Measurements from ENCODE around the gene DBH.
"Not testable (repeated sequence)": the region's sequence is repeated elsewhere in the genome, so short reads cannot be mapped to it uniquely, and the experiment has no call there.

DBH gene

DNA sequence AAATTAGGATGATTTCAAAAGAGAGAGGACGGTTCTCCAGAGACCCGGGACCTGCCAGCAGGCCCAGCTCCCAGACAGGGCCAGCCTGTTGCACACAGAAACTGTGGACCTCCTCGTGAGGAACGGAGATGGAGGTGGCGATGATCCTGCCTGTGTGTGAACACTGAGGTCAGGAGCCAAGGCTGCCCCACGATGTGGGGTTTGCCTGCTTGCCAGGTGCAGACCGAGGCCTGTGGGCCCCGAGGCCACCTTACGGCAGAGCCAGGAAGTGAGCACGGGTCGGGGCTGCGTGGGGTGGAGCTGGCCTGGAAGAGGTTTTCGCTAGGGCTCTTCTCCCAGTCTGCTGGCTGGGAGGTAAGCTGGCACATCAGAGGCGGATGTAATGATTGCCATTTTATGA is 31.3 kb upstream of the DBH start:
- no peak for DNase-seq

DNA sequence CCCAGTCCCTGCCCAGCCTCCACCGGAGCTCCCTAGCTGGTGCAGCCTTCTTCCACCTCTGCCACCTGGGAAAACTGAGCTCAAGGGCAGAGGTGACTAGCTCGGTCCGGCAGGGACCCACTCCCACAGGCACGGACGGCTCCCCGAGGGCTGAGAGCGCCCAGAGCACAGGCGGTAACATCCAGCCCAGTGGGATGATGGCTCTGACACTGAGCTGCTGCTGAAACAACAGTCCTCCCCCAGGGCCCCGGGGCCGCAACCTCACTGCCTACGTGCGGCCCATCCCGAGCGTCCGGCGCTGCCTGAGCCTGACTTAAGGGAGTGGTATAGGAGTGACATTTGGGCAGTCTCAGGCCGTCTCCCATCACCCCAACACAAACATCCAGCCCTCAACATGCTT is 30.7 kb upstream of the DBH start:
- DNase-seq, result no peak

DNA sequence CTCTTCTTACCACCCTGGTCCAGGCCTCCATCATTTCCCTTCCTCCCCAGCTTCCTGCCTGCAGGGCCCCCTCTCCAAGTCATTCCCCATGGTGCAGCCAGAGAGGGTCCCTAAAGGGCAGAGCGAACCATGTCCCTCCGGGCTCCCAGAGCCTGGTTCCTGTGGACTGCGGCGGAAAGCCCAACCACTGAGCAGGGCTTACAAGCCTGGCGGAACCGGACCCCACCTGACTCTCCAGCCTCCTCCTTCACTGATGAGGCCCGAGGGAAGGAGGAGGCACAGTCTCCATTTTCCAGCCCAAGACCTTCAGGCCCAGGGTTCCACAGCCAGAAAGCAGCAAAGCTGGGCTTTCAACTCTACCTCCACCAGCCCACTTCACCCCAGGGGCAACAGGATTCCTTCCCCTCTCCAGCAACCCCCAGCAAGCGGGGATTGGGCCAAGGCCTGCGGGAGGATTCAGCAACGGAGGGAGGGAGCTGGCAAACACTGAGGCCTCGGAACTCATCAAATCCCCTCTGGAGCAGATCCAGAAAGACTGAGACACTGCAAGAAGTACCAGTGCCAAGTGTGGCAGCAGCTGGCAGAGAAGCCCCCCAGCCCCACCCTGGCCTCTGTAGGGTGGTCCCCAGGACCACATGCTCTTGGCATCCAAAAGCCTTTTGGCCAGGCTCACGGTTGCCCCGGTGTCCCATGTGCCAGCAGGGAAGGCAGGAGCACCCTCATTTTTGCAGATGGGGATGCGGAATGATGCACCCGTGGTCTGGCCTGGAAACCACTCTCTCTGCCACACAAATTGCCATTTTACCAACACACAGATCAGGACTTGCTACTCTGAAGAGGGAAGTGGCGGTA is 30.1 kb upstream of the DBH start:
- no peak for DNase-seq

DNA sequence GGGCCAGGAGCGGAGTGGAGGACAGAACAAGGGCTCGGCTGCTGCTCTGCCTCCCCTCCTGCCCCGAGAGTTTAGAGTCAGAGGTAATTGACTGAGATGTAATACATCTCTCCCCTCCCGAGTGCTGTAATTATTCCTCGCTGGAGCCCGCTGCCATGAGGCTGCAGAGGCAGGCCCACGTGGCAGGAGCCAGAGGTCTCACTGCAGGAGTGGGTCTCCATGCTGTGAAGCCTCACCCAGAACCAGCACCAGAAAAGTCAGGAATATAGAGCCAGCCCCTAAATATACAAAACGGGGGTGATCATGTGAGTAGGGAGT is 29.5 kb upstream of the DBH start:
- DNase-seq, result no peak

DNA sequence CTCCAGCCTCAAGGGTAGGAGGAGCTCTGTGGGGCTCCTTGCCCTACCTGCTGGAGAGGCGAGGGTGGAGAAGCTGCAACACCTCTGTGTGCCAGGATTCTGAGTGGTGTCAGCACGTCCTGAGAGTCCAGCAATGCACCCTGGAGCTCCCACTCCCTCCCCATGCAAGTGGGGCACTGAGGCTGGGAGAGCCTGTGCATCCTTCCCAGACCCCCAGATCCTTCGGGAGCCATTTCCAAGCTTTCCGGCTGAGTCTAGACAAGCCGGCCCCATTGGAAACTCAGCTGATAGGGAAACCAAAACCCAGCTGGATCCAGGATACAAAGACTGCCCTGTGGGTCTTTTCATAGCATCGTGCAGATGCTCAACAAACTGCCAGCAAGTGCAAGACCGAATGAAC is 28.8 kb upstream of the DBH start:
- no peak for DNase-seq

DNA sequence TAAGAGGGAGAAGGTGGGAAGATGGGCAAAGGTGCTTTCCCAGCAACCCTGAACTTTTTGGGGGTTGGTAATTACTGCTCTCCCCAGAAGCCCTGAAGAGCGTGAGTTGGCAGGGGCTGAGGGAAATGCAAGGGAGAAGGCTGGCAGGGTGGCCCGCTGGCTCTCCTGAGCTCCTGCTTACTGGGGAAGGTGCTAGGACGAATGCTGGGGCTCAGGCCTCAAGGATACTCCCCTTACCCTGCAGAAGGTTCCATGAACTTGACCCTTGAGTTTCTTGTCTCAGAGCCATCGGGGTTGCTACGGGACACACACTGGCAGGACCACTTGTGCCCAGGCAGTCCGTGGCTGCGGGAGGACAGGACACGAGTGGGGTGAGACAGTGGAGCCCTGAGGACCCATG is 28.2 kb upstream of the DBH start:
- DNase-seq, result no peak

DNA sequence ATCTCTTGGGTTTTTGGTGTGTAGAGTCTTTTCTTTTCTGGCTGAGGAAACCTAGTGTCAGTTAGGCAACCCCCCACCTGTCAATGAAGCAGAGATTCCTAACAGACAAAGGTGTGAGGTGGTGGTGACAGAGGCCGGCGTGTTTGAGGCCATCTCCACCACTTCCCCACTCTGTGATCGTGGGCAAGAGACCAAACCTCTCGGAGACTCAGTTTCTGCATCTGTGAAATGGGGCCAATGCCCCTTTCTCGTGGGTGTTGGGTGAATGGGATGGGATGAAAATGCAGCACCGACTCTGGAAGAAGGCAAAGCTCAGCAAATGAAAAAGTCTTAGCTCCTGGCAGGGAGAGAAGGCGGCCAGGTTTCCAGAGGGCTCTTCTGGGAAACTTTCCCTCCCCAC is 27.8 kb upstream of the DBH start:
- DNase-seq, result no peak

DNA sequence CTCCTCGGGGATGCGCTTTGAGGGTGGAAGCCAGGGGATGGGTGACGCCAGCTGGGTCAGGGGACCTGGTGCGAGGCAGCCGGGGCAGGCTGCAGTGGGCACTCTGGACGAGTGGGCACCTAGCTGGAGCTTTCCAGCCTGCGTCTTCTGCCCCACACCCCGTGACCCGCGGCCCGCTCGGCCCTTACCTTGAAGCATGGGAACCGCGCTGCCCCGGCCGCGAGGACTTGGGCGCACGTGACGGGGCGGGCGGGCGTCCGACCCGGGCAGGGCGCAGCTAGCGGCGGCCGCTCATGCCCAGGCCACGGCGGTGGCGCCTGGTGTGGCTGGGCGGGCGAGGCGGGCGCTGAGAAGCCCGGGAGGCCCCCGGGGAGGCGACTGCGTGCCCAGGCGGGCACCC is 27.3 kb upstream of the DBH start:
- DNase-seq, result no peak

DNA sequence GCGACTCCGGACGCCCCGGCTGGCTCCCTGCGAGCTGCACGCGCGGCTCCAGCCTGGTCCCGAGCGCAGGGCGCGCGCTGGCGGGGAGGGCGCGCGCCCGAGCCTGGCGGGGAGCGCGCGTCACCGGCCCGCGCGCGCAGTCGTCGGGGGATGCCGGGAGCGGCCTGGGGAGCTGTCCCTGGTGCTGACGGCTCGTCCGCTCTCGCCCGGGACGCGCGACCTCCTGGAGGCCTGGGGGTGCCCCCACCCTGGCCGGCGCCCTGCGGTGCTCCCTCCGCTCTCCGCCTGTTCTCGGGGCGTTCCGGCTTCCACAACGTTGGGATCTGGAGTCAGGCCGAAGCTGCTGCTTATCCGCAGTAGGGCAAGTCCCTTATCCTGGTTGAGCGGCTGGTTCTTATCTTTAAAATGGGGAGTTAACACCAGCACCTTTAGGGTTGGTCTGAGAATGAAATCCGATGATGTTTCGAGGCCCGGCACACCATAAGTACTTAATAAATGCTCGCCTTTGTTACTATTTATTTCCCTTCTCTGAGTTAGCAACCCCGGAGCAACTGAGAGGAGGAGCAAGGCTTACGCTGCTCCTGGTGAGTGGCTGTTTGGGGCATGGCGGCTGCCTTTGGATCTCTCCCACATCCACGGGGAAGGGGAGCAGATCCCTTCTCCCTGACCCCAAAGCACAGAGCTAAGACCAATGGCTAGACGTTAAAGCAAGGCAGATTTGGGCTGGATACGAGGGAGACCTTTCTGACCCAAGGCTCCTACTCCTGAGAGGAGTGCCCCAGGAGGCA is 26.7 kb upstream of the DBH start, which contains the start of gene FAM163B:
Gene FAM163B (minus strand): TSS at position 79 of the 788 bp plus-strand sequence. CDS start 29,166 bp downstream, outside the sequence.
- peak in 3 of 4 experiments; percentile 21 to 47 (median 29) for DNase-seq

DNA sequence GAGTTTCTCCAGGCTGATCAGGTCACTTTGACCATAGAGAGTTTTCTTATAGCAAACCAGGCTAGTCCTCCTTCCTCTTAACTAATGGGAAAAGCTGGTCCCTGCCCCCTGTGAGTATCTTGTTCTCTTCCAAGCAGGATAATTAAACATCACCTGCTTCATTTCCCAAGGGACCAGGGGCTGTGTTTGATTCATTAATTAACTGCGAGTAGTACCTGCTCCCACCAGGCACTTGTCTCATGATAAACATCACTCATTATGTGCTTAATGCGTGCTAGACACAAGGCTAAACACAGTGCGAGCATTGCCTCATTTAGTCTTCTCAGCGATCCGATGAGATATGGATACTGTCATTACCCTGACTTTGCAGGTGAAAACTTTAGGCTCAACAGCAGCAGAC is 25.3 kb upstream of the DBH start:
- no peak for DNase-seq

DNA sequence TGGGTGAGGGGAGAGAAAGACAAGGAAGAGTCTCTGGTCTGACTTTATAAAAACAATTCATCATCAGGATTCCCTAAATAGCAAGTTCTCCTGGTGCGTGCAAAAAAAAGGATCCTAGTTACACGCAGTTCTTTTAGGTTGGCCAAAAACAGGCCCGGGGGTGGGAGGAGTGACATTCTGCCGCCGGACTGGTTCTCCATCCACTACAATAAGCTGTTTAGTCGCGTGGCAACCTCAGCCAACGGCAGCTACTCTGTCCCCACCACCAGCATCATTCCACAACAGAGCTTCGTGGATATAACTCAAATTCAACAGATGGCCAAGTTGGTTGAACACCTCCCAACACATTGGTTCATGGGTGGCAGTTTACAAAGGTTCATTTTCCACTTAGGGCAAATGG is 24.1 kb upstream of the DBH start:
- DNase-seq, result no peak

DNA sequence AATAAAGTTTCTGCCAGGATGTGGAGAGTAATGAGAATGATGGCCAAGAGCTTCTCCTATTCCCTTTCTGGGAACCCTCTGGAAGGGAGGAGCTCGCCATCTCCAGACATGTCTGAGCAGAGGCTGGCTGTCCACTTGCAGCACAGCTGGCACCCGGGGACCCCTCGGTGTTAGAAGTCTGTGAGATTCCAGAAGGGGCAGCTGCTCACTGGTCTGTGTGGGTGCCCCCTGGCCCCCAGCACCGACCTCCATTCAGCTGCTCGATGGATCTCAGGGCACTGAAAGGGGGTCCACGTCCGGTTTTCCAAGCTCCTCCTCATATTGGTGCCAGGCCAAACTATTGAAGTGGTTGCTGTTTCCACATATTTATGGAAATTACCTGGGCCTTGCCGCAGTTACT is 23.3 kb upstream of the DBH start:
- DNase-seq, result no peak

DNA sequence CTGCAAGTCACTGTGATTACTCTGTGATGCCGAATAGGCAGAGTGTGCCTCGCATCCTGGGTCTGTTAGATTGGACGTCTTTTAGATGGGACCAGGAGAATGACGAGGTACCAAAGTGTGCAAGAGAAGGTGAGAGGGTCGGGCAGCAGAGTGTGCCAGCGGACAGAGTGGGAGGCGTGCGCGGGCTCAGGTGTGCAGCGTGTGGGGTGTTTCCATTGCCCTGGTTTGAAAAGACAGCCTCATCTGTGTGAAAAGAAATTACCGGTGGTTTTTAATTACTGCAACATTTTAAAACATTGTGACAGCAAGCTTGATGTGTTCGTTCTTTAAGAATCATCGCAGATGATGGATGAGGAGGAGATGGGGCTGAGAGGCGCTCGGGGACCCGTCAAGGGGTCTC is 22.7 kb upstream of the DBH start:
- no peak for DNase-seq

DNA sequence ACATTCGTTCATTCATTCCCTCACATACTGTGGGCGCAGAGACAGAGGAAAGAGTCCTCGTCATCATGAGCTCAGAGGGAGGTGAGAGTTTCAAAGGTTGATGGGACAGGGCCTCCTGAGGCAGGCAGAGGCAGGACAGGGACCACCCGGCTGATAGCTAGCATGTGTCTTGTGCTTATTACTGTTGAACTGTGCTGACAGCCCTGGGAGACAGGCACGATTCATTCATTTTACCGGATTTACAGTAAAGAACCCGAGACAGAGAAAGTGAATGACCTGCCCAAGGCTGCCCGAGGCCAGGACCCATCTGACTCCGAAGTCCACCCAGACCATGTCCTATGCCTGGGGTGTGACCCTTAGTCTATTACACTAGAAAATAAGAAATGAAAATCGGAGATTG is 22.1 kb upstream of the DBH start:
- DNase-seq, result no peak

DNA sequence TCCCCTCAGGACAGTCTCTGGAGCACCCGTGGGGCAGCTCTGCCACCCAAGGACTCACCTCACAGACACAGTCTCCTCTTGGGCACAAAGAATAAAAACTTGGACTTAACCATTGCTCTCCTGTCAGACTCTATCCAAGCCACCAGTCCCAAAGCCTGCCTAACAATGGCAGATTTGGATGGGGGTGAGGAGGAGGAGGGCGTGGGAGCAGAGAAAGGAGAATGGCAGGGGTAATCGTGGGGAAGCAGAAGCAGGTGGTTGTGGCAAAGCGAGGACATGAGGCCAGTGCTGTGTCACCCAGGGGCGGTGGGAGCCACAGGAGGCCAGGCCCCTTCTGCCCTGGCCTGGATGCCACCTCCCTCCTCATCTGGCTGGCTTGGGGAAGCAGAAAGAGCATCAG is 21.5 kb upstream of the DBH start:
- no peak for DNase-seq

DNA sequence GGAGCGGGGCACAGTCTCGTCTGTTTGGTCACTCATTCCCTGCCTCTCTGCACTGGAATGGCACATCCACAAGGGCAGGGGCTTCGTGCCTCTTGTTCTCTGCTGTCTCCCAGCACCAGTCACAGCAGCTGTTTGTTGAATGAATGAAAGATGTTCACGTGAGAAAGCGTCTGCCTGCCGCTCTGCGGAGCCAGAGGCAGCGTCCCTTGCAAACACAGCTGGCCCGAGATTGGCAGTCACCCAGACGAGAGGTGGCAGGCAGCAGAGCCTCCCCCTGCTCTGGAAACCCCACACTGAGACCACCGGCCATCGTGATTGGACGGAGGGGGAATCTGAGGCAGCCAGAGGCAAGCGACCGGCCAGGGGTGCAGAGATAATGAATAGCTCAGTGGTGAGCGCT is 21.0 kb upstream of the DBH start:
- no peak for DNase-seq

DNA sequence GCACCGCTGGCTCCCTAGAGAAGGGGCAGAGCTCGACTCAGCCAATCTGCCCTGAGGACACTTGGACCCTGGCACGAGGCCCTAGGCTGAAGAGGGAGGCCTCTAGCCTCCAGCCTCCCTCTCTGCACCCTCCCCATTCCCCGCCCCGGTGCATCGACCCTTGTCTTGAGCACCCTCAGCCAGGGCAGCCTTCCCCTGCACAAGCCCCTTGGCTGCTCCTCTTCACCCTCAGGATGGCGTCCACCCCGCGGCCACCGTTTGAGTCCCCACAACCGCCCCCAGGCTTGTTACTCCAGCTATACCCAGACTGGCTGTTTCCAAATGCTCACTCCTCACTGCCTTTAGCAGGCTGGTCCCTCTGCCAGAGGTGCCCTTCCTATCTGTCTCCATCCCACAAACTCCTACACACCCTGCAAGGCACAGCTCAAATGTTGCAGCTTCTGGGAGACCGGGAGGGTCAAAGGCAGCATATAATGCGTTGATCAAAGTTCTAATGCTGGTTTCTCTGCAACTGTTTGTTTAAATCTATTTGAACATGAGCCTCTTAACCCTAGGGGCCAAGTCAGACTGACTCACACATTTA is 20.5 kb upstream of the DBH start:
- no peak for DNase-seq

DNA sequence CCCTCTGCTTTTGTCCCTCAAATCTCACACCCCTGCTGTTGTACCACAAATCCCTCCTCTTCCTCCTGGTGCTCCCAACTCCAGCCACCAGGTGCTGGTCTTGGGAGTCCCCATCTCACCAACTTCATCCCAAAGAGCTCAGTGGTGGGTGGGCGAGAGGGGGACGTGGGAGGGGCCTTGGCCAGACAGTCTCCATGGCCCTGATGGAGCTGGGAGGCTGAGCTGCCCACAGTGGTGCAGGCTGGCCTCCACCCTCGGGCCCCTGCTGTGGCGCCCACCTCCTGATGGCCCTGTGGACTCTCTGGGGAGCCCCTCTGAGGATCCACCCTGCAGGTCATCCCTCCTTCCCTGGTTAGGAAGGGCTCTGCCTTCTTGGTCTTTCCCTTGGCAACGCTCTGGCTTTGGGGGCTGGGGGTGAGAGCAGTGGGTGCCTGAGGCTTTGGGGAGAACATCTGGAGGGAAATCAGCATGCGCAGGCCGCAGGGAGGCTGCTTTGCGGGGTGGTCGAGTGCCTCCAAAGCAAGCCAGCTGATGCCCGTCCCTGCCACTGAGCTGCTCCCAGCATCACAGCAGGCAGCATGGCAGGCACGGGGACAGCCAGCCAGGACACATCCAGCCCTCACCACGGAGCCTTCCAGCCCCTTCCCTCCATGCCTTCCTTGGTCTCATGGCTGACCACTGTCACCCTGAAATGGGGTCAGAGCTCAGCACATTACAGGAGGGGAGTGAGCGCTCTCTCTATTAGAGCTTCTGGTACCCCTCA is 19.3 kb upstream of the DBH start:
- DNase-seq, result no peak

DNA sequence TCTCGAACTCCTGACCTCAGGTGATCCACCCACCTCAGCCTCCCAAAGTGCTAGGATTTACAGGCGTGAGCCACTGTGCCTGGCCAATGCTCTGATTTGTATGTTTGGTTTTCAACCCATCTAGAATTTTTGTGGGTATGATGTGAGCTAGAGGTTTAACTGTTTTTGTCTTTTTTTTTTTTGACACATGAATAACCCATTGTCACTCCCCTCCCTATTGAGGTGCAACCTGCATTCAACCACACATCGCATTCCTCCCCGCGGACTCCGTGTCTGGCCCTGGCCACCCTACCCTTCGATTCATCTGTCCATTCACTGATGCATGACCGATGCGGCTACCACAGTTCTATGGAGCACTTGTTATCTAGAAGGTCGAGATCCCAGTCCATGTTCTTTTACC is 17.4 kb upstream of the DBH start:
- no peak for DNase-seq

DNA sequence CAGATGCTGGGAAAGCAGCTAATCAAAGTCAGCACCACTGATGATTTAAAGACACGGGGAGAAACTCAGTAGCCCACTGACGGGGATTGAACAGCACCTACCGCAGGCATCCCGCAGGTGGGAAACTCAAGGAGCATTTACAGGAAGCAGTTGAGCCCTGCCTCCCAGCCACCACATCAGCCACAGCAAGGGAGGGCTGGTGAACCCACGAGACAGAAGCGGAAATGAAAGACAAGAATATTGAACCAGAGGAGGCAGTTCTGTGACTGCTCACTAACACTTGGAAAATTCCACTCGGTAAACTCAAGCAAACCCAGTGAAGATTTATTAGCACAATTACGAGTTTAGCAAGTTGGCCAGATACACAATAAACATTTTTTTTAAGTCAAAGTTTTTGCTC is 16.4 kb upstream of the DBH start:
- DNase-seq, result peak in 2 of 4 experiments; percentile 14 to 40

DNA sequence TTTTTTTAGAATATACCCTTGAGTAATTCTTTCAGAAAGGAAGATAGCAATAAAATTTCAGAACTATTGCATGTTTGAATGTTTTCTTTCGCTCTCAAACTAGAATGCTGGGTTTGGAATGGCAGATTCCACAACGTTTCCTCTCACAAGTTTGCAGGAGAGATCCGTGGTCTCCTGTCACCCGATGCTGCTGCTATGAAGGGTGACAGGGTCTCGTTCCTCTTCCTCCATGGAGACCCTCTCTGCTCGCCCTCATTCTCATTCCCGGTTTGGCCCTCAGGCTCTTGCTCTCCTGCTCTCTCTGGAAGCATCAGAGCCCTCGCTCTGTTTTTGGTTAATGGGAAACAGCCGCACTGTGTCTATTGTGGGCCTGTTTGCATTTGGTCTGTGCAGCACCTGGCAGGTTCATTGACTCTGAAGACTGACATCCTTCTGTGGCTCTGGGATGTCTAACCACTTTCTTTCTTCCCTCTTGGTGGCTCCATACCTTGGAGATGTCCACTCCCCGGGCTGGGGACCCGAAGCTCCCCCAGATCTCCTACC is 14.4 kb upstream of the DBH start:
- no peak for DNase-seq

DNA sequence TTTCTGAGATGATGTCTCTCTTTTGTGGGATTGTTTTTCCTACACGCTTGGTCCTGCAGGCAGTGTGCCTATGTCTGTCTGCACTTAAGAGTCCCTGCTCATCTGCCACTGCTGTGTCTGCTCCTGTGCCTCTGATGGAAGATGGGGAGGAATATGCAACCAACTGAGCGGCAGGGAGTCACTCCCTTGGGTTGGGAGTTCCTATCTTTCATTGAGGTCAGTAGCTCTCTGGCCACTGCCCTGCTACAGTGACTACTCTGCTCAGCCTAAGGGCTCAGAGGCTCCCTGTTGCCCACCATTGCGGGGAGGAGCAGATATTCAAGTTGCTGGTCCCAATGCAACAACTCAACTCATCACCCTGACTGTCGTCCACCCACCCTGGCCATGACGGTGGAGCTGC is 13.6 kb upstream of the DBH start:
- no peak for DNase-seq

DNA sequence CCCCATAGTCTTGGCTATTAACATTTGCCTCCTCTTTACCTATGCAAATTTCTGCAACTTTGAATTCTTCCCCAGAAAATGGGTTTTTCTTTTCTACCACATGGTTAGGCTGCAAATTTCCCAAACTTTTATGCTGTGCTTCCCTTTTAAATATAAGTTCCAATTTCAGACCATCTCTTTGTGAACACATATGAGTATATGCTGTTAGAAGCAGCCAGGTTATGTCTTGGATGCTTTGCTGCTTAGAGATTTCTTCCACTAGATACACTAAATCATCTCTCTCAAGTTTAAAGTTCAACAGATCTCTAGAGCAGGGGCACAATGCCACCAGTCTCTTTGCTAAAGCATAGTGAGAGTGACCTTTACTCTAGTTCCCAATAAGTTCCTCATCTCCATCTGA is 10.2 kb upstream of the DBH start:
- DNase-seq, result not testable (repeated sequence)

Data from activated naive CD4-positive, alpha-beta T cell (primary cell).